ENCODE data around the gene NEAT1.

NEAT1 gene

DNA sequence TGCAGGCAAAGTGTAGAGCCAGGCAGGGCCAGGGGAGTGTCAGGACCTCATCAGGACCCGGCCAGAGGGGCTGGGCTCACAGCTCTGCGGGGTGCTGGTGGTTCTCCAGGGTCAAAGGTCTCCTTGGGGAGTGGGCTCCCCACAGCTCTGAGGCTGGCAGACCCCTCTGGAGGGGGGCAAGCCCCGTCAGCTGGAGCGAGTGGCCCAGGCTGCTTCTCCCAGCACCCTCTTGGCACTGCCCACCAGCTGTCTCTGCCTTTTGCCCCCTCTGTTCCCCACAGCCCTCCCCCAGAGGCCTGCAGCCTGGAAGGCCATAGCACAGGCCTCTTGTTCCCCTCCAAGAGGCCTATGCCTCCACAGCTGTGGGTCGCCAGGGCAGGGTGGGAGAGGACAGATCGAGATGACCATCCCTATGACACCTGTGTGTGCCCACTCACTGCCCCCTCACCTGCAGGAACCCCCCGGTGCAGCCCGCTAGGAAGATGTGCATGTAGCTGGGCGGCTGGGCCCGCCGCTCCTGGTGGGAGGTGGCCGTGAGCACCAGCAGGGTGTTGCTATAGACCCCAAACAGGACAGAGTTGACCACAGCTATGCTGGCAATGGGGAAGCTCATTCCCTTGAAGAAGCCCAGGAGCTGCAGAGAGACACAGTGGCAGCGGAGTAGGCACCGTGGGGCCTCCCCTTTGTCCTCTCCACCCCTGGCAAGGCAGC lies 43.5 kb upstream of the NEAT1 start:
- no peak overlapping the region for H3K4me3 ChIP-seq (ENCODE audit: insufficient read depth in 1 of 2, low read depth in 1 of 2, low read length in 2 of 2)

DNA sequence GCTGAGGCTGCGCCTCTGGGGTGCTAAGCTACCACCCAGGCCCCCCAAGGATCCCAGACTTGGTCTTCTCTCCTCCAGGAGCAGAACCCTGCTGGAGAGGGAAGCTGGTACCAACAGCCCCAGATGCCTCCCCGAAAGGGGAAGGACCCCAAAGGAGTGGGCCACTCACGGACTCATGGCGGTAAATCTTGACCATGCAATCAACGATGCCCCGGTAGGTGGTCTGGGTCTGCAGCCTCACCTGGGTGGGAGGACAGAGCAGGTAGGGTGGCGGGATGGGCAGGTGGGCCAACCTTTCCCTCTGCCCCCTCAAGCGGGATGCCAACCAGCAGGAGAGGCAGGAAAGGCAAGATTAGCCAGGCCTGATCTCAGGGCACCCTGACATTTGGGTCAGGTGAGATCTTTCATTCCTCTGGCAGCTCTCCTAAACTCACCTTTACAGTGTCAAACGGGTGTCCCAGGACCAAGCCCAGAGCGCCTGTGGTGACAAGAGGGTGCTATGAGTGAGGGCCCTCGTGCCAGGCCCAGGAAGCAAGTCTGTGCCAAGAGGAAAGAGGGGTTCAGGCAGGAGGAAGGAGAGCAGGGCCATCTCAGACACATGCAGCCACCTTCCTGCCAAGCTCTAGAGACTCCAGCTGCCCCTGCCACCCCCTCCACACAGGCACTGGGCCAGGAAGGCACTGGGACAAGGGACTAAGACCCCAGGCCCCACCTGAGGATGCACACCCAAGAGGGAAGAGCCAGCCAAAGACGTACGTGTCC lies 42.7 kb upstream of the NEAT1 start:
- Histone ChIP-seq H4K91ac (ENCODE audit: low read length) (peak overlapping the region; percentile 43), H3K4me1 (ENCODE audit: control insufficient read depth, insufficient read depth, low read depth, low read length) (peaks cover 52% of the 10 kb centered on the region), H3K27ac (ENCODE audit: low read length, poor library complexity, severe bottlenecking) (no peak overlapping the region), H3K27me3 (ENCODE audit: control insufficient read depth in 1 of 2, insufficient read depth in 1 of 2, low read length in 2 of 2) (no peaks in the 10 kb centered on the region), H3K14ac (ENCODE audit: low read length in 2 of 2) (peak overlapping the region in 1 of 2 experiments; percentile 44), H3K4me2 (ENCODE audit: low read length, poor library complexity, severe bottlenecking) (no peak overlapping the region), H2BK15ac (ENCODE audit: low read depth, poor library complexity, severe bottlenecking) (peak overlapping the region; percentile 95), H2BK120ac (ENCODE audit: low read depth, low read length) (peak overlapping the region; percentile 56), H4K8ac (ENCODE audit: low read length) (no peak overlapping the region), H3K4ac (ENCODE audit: low read depth in 1 of 2, low read length in 2 of 2) (peak overlapping the region in 1 of 2 experiments; percentile 26), H3K4me3 (ENCODE audit: insufficient read depth in 1 of 2, low read depth in 1 of 2, low read length in 2 of 2) (no peak overlapping the region), H2AK5ac (ENCODE audit: low read length, severe bottlenecking) (peak overlapping the region; percentile 38), H3K23ac (ENCODE audit: low read length in 2 of 2) (peak overlapping the region in 1 of 2 experiments; percentile 19), H3K36me3 (ENCODE audit: control insufficient read depth in 1 of 2, insufficient read depth in 2 of 2, low read depth in 1 of 2, low read length in 2 of 2) (no peaks in the 10 kb centered on the region), H2BK12ac (ENCODE audit: low read length in 2 of 2) (peak overlapping the region; percentile 12 to 98), H3K18ac (ENCODE audit: low read depth in 1 of 2, low read length in 2 of 2) (peak overlapping the region in 1 of 2 experiments; percentile 63), H3K79me1 (replicated peaks; ENCODE audit: low read length, poor library complexity, severe bottlenecking) (peaks cover 11% of the 10 kb centered on the region), H3K9ac (ENCODE audit: low read length) (no peak overlapping the region), H2AFZ (ENCODE audit: low read depth, low read length) (no peak overlapping the region), H3K9me3 (ENCODE audit: control insufficient read depth, low read length) (no peaks in the 10 kb centered on the region), H2BK5ac (ENCODE audit: low read depth, low read length, poor library complexity, severe bottlenecking) (no peak overlapping the region)
- no peak for DNase-seq
- WGBS = 92% methylated on average over 11 of the region's 13 CpGs

More for the DNA sequence above, 43.5 kb upstream of the NEAT1 start:
- no peak overlapping the region for H3K4me2 ChIP-seq (ENCODE audit: low read length, poor library complexity, severe bottlenecking)
- no peak overlapping the region for H4K8ac ChIP-seq (ENCODE audit: low read length)
- H3K18ac ChIP-seq (ENCODE audit: low read depth in 1 of 2, low read length in 2 of 2) = peak overlapping the region; percentile 7 to 63
- no peak overlapping the region for H2BK15ac ChIP-seq (ENCODE audit: low read depth, poor library complexity, severe bottlenecking)
- H2AK5ac ChIP-seq (ENCODE audit: low read length, severe bottlenecking) = peak overlapping the region; percentile 40
- no peaks in the 10 kb centered on the region for H3K9me3 ChIP-seq (ENCODE audit: control insufficient read depth, low read length)
- peaks cover 51% of the 10 kb centered on the region for H3K4me1 ChIP-seq (ENCODE audit: control insufficient read depth, insufficient read depth, low read depth, low read length)
- peak overlapping the region; percentile 38 to 88 for H2BK12ac ChIP-seq (ENCODE audit: low read length in 2 of 2)
- H3K23ac ChIP-seq (ENCODE audit: low read length in 2 of 2) = peak overlapping the region in 1 of 2 experiments; percentile 19
- peaks cover 11% of the 10 kb centered on the region for H3K79me1 ChIP-seq (replicated peaks; ENCODE audit: low read length, poor library complexity, severe bottlenecking)
- no peaks in the 10 kb centered on the region for H3K36me3 ChIP-seq (ENCODE audit: control insufficient read depth in 1 of 2, insufficient read depth in 2 of 2, low read depth in 1 of 2, low read length in 2 of 2)
- H4K91ac ChIP-seq (ENCODE audit: low read length) = peak overlapping the region; percentile 74
- H3K9ac ChIP-seq (ENCODE audit: low read length) = no peak overlapping the region
- no peak overlapping the region for H2BK5ac ChIP-seq (ENCODE audit: low read depth, low read length, poor library complexity, severe bottlenecking)
- 93% methylated on average over 14 of the region's 14 CpGs for WGBS
- no peak overlapping the region for H2BK120ac ChIP-seq (ENCODE audit: low read depth, low read length)
- H3K27me3 ChIP-seq (ENCODE audit: control insufficient read depth in 1 of 2, insufficient read depth in 1 of 2, low read length in 2 of 2) = no peaks in the 10 kb centered on the region
- no peak overlapping the region for H3K27ac ChIP-seq (ENCODE audit: low read length, poor library complexity, severe bottlenecking)
- no peak overlapping the region for H2AFZ ChIP-seq (ENCODE audit: low read depth, low read length)
- no peak overlapping the region for H3K14ac ChIP-seq (ENCODE audit: low read length in 2 of 2)
- peak overlapping the region in 1 of 2 experiments; percentile 15 for H3K4ac ChIP-seq (ENCODE audit: low read depth in 1 of 2, low read length in 2 of 2)
- DNase-seq = no peak

- H2BK5ac ChIP-seq (ENCODE audit: low read depth, low read length, poor library complexity, severe bottlenecking) = no peak overlapping the region
- peaks cover 11% of the 10 kb centered on the region for H3K79me1 ChIP-seq (replicated peaks; ENCODE audit: low read length, poor library complexity, severe bottlenecking)
- H4K91ac ChIP-seq (ENCODE audit: low read length) = peak overlapping the region; percentile 90
- no peak overlapping the region for H3K4me2 ChIP-seq (ENCODE audit: low read length, poor library complexity, severe bottlenecking)
- peaks cover 57% of the 10 kb centered on the region for H3K4me1 ChIP-seq (ENCODE audit: control insufficient read depth, insufficient read depth, low read depth, low read length)
- 96% methylated on average over 16 of the region's 16 CpGs for WGBS
- peak overlapping the region; percentile 37 for H4K8ac ChIP-seq (ENCODE audit: low read length)
- H3K9ac ChIP-seq (ENCODE audit: low read length) = no peak overlapping the region
- peak overlapping the region; percentile 80 for H2AK5ac ChIP-seq (ENCODE audit: low read length, severe bottlenecking)
- no peaks in the 10 kb centered on the region for H3K36me3 ChIP-seq (ENCODE audit: control insufficient read depth in 1 of 2, insufficient read depth in 2 of 2, low read depth in 1 of 2, low read length in 2 of 2)
- no peak overlapping the region for H3K23ac ChIP-seq (ENCODE audit: low read length in 2 of 2)
- peak overlapping the region; percentile 95 for H2BK15ac ChIP-seq (ENCODE audit: low read depth, poor library complexity, severe bottlenecking)
- H3K4ac ChIP-seq (ENCODE audit: low read depth in 1 of 2, low read length in 2 of 2) = peak overlapping the region in 1 of 2 experiments; percentile 26
- H3K18ac ChIP-seq (ENCODE audit: low read depth in 1 of 2, low read length in 2 of 2) = peak overlapping the region; percentile 8 to 13
- DNase-seq = no peak
- no peak overlapping the region for H3K27ac ChIP-seq (ENCODE audit: low read length, poor library complexity, severe bottlenecking)
- no peak overlapping the region for H2AFZ ChIP-seq (ENCODE audit: low read depth, low read length)
- H3K4me3 ChIP-seq (ENCODE audit: insufficient read depth in 1 of 2, low read depth in 1 of 2, low read length in 2 of 2) = no peak overlapping the region
- H3K9me3 ChIP-seq (ENCODE audit: control insufficient read depth, low read length) = no peaks in the 10 kb centered on the region
- peak overlapping the region in 1 of 2 experiments; percentile 93 for H3K14ac ChIP-seq (ENCODE audit: low read length in 2 of 2)
- peak overlapping the region; percentile 49 to 98 for H2BK12ac ChIP-seq (ENCODE audit: low read length in 2 of 2)
- peak overlapping the region; percentile 56 for H2BK120ac ChIP-seq (ENCODE audit: low read depth, low read length)
- no peaks in the 10 kb centered on the region for H3K27me3 ChIP-seq (ENCODE audit: control insufficient read depth in 1 of 2, insufficient read depth in 1 of 2, low read length in 2 of 2)
Measured at GRCh38 chr11:65380460-65381119, 42.0 kb upstream of the NEAT1 start.

- peaks cover 61% of the 10 kb centered on the region for H3K4me1 ChIP-seq (ENCODE audit: control insufficient read depth, insufficient read depth, low read depth, low read length)
- H3K36me3 ChIP-seq (ENCODE audit: control insufficient read depth in 1 of 2, insufficient read depth in 2 of 2, low read depth in 1 of 2, low read length in 2 of 2) = no peaks in the 10 kb centered on the region
- H2BK15ac ChIP-seq (ENCODE audit: low read depth, poor library complexity, severe bottlenecking) = peak overlapping the region; percentile 23
- H3K4me2 ChIP-seq (ENCODE audit: low read length, poor library complexity, severe bottlenecking) = peak overlapping the region; percentile 67
- no peaks in the 10 kb centered on the region for H3K9me3 ChIP-seq (ENCODE audit: control insufficient read depth, low read length)
- peak; percentile 90 for DNase-seq
- peak overlapping the region; percentile 98 for H4K91ac ChIP-seq (ENCODE audit: low read length)
- no peak overlapping the region for H3K23ac ChIP-seq (ENCODE audit: low read length in 2 of 2)
- 1% methylated on average over 4 of the region's 6 CpGs for WGBS
- H3K4ac ChIP-seq (ENCODE audit: low read depth in 1 of 2, low read length in 2 of 2) = peak overlapping the region; percentile 88 to 97
- H3K27ac ChIP-seq (ENCODE audit: low read length, poor library complexity, severe bottlenecking) = peak overlapping the region; percentile 98
- peak overlapping the region; percentile 91 for H3K9ac ChIP-seq (ENCODE audit: low read length)
- peak overlapping the region; percentile 85 for H4K8ac ChIP-seq (ENCODE audit: low read length)
- H2BK5ac ChIP-seq (ENCODE audit: low read depth, low read length, poor library complexity, severe bottlenecking) = peak overlapping the region; percentile 97
- H2BK12ac ChIP-seq (ENCODE audit: low read length in 2 of 2) = peak overlapping the region; percentile 94 to 99
- peak overlapping the region; percentile 95 for H2BK120ac ChIP-seq (ENCODE audit: low read depth, low read length)
- no peak overlapping the region for H2AK5ac ChIP-seq (ENCODE audit: low read length, severe bottlenecking)
- peak overlapping the region; percentile 65 for H2AFZ ChIP-seq (ENCODE audit: low read depth, low read length)
- H3K27me3 ChIP-seq (ENCODE audit: control insufficient read depth in 1 of 2, insufficient read depth in 1 of 2, low read length in 2 of 2) = no peaks in the 10 kb centered on the region
- peaks cover 16% of the 10 kb centered on the region for H3K79me1 ChIP-seq (replicated peaks; ENCODE audit: low read length, poor library complexity, severe bottlenecking)
- H3K14ac ChIP-seq (ENCODE audit: low read length in 2 of 2) = no peak overlapping the region
- peak overlapping the region; percentile 95 to 97 for H3K18ac ChIP-seq (ENCODE audit: low read depth in 1 of 2, low read length in 2 of 2)
- peak overlapping the region; percentile 33 to 68 for H3K4me3 ChIP-seq (ENCODE audit: insufficient read depth in 1 of 2, low read depth in 1 of 2, low read length in 2 of 2)
Measured at GRCh38 chr11:65381716-65382032, 40.9 kb upstream of the NEAT1 start.
